GM19324 (cell line): ENCODE measurements around the gene CHID1.

ENCODE experiments used
- ATAC-seq: cut with Tn5 transposase; IDR thresholded peaks from one replicate; pipeline ENCODE4 v1.9.1; 2021; ENCODE audit warnings: mild to moderate bottlenecking, moderate library complexity; ENCODE audit not compliant: unreplicated experiment, low FRiP score

CHID1 gene

GRCh38 chr11:889687-890475 is 20.7 kb downstream of the CHID1 start:
- no peak for ATAC-seq

GRCh38 chr11:889257-889656 is 21.4 kb downstream of the CHID1 start:
- ATAC-seq: no peak

- no peak for ATAC-seq
Observed at GRCh38 chr11:888310-889212, 22.0 kb downstream of the CHID1 start.

GRCh38 chr11:887589-887988 is 23.0 kb downstream of the CHID1 start:
- no peak for ATAC-seq

- no peak for ATAC-seq
Observed at GRCh38 chr11:886568-886967, 24.0 kb downstream of the CHID1 start.

- ATAC-seq: no peak
Observed at GRCh38 chr11:884578-885070, 26.0 kb downstream of the CHID1 start.

- no peak for ATAC-seq
Observed at GRCh38 chr11:883527-883926, 27.1 kb downstream of the CHID1 start.

GRCh38 chr11:882596-882995 is 28.0 kb downstream of the CHID1 start:
- no peak for ATAC-seq

GRCh38 chr11:880447-880846 is 30.2 kb downstream of the CHID1 start:
- no peak for ATAC-seq

GRCh38 chr11:877565-877964 is 33.0 kb downstream of the CHID1 start:
- ATAC-seq: no peak

- ATAC-seq: no peak
Observed at GRCh38 chr11:876545-876944, 34.1 kb downstream of the CHID1 start.

GRCh38 chr11:875769-876301 is 34.8 kb downstream of the CHID1 start:
- no peak for ATAC-seq

GRCh38 chr11:875203-875602 is 35.4 kb downstream of the CHID1 start:
- ATAC-seq: no peak

- ATAC-seq: no peak
Observed at GRCh38 chr11:873706-874105, 36.9 kb downstream of the CHID1 start.

GRCh38 chr11:872799-873198 is 37.8 kb downstream of the CHID1 start:
- ATAC-seq: no peak

GRCh38 chr11:871472-871871 is 39.1 kb downstream of the CHID1 start:
- ATAC-seq: no peak

GRCh38 chr11:870418-870817 is 40.2 kb downstream of the CHID1 start:
- ATAC-seq: no peak

- ATAC-seq: no peak
Observed at GRCh38 chr11:870127-870413, 40.5 kb downstream of the CHID1 start.

- no peak for ATAC-seq
Observed at GRCh38 chr11:869399-870126, 41.0 kb downstream of the CHID1 start.

- no peak for ATAC-seq
Observed at GRCh38 chr11:868802-869201, 41.8 kb downstream of the CHID1 start.

- no peak for ATAC-seq
Observed at GRCh38 chr11:868394-868793, 42.2 kb downstream of the CHID1 start.
